Stimulated activated CD4-positive, alpha-beta T cell treated with anti-CD3 and anti-CD28 coated beads, Interleukin-15, amount 100 ng/mL, for 1 hour (primary cell): ENCODE results near the gene LHPP.
A peak's percentile ranks its signal among the peaks of the same experiment; 100 is the strongest.
"Not testable (repeated sequence)": the region's sequence is repeated elsewhere in the genome, so short reads cannot be mapped to it uniquely, and the experiment has no call there.

Experiments used
- DNase-seq, 2 donors: peaks; one replicate each; pipeline ENCODE4 v3.0.0-alpha.2; 2020; ENCODE audit warnings: low read depth in 1 of 2, low spot score in 1 of 2

The LHPP gene

GRCh38 chr10:124535731-124536495, 74.3 kb downstream of the LHPP start:
- DNase-seq: no peak

GRCh38 chr10:124536496-124537050, 75.0 kb downstream of the LHPP start:
- DNase-seq: no peak

GRCh38 chr10:124537166-124537725, 75.6 kb downstream of the LHPP start:
- DNase-seq: no peak

GRCh38 chr10:124537891-124538290, 76.3 kb downstream of the LHPP start:
- no peak for DNase-seq

GRCh38 chr10:124538706-124539105, 77.1 kb downstream of the LHPP start:
- DNase-seq: no peak

GRCh38 chr10:124539935-124540641, 78.5 kb downstream of the LHPP start:
- DNase-seq: peak; percentile 51 to 65

GRCh38 chr10:124541076-124541903, 79.7 kb downstream of the LHPP start:
- no peak for DNase-seq

- DNase-seq: no peak
These were observed 80.7 kb downstream of the LHPP start for GRCh38 chr10:124542336-124542735.

- DNase-seq: no peak
These were observed 81.5 kb downstream of the LHPP start for GRCh38 chr10:124543146-124543545.

GRCh38 chr10:124543971-124544370, 82.3 kb downstream of the LHPP start:
- DNase-seq: no peak

- no peak for DNase-seq
These were observed 83.1 kb downstream of the LHPP start for GRCh38 chr10:124544711-124545110.

- DNase-seq: no peak
These were observed 83.9 kb downstream of the LHPP start for GRCh38 chr10:124545351-124546054.

GRCh38 chr10:124546055-124546369, 84.4 kb downstream of the LHPP start:
- DNase-seq: no peak

GRCh38 chr10:124546957-124547646, 85.5 kb downstream of the LHPP start:
- DNase-seq: no peak

GRCh38 chr10:124547647-124548168, 86.1 kb downstream of the LHPP start:
- no peak for DNase-seq

- not testable (repeated sequence) for DNase-seq
These were observed 87.5 kb downstream of the LHPP start for GRCh38 chr10:124549171-124549570.

- no peak for DNase-seq
These were observed 88.8 kb downstream of the LHPP start for GRCh38 chr10:124550293-124551034.

GRCh38 chr10:124551097-124551496, 89.5 kb downstream of the LHPP start:
- no peak for DNase-seq

GRCh38 chr10:124551755-124552154, 90.1 kb downstream of the LHPP start:
- no peak for DNase-seq
